T-helper 1 cell treated with Interleukin-12 subunit alpha and Interleukin-12 subunit beta and Interleukin-4 antibody, amounts not matched to agents 30 μg/mL and 1 μg/mL, for 36 hours (primary cell): ENCODE results near the gene ZNF609.
A peak's percentile ranks its signal among the peaks of the same experiment; 100 is the strongest.

Experiments used
- H3K27ac Mint-ChIP-seq: one replicate; pipeline ENCODE4 v1.8.0; 2021; ENCODE audit warnings: mild to moderate bottlenecking, mixed read lengths
- H3K27me3 Mint-ChIP-seq: one replicate; pipeline ENCODE4 v1.8.0; 2021; ENCODE audit warnings: low read depth, mixed read lengths
- H3K36me3 Mint-ChIP-seq: one replicate; pipeline ENCODE4 v1.8.0; 2021; ENCODE audit warnings: low read depth, mixed read lengths
- H3K4me1 Mint-ChIP-seq: one replicate; pipeline ENCODE4 v1.8.0; 2021; ENCODE audit warnings: low read depth, mixed read lengths
- H3K4me3 Mint-ChIP-seq: one replicate; pipeline ENCODE4 v1.8.0; 2021; ENCODE audit warnings: mild to moderate bottlenecking, moderate library complexity, mixed read lengths
- H3K9me3 Mint-ChIP-seq: one replicate; pipeline ENCODE4 v1.8.0; 2021; ENCODE audit warnings: mixed read lengths

Gene ZNF609

DNA sequence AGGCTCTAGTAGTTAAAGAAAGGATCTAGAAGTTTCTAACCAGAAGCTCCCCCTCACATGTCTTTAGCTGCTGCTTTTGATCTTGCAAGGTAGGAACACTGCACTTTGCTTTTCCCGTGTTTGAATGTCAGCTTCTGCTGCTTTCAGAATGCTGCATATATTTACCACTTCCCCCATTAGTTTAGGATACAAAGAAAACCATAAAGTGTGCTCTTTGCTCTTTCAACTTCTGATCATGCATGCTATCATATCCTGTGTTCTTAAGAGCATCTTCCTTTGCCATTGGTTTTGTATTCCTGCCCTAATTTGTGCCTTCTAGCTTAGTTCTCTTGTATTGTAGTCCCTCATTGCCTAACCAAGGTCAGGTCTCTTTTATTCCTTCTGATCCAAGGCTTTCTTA is 43.3 kb downstream of the ZNF609 start:
- Mint-ChIP-seq H3K4me1 (peaks cover 54% of the 10 kb centered on the region), H3K27ac (peak overlapping the region; percentile 62), H3K36me3 (peaks cover 42% of the 10 kb centered on the region), H3K4me3 (peak overlapping the region; percentile 46), H3K27me3 (no peaks in the 10 kb centered on the region), H3K9me3 (no peaks in the 10 kb centered on the region)

DNA sequence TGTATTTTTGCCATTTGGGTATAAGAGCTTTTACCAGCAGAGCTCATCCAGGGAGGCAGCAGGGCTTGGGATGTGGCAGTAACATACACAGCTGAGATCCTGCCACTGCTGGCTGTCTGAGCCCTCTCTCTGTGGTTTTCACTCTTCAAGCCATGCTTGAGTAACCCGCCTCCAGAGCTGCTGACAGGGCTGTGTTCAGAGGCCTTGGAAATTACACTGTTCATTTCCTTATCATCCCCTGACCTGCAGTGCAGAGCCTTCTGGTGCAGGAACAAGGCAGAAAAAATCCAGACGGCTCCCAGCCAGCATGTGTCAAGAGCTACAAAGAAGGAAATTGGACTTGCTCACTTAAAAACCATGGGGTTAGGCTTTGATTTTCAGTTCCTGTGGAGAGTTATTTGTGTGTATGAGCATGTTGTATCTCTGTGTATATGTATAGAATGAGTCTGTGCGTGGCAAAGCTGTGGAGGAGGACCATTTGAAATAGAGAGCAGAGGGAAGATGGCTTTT is 47.0 kb downstream of the ZNF609 start:
- Mint-ChIP-seq H3K9me3 (no peaks in the 10 kb centered on the region), H3K4me1 (peaks cover 44% of the 10 kb centered on the region), H3K4me3 (no peak overlapping the region), H3K27me3 (no peaks in the 10 kb centered on the region), H3K27ac (peak overlapping the region; percentile 47), H3K36me3 (peaks cover 17% of the 10 kb centered on the region)

DNA sequence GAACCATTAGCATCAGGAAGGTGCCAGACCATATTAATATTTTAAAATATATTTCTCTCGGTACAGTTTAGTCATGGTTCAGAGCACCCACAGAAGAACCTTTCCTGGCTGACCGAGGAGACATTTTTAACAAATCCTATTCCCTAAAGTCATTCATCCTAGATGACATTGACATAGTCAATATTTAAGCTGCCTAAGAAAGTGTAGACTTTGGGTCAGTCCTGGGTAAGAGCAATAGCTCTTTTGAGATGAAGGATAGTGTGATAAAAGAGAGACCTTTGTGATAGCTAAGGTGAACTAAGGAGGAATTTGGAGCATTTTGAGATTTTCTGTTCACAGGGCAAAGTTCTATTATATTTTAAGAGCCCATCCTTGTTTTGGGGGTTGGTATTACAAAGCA is 47.5 kb downstream of the ZNF609 start:
- Mint-ChIP-seq H3K36me3 (peaks cover 15% of the 10 kb centered on the region), H3K27me3 (no peaks in the 10 kb centered on the region), H3K4me3 (no peak overlapping the region), H3K4me1 (peaks cover 39% of the 10 kb centered on the region), H3K9me3 (no peaks in the 10 kb centered on the region), H3K27ac (no peak overlapping the region)

DNA sequence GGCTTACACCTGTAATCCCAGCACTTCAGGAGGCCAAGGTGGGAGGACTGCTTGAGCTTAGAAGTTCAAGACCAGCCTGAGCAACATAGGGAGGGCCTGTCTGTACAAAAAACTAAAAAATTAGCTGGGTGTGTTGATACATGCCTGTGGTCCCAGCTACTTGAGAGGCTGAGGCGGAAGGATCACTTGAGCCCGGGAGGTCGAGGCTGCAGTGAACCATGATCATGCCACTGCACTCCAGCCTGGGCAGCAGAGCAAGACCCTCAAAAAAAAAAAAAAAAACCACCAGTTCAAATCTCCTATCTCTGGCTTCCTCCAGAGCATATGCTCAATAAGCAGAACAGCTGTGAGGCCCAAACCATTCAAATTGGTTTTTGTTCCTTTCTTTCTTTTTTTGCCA is 53.4 kb downstream of the ZNF609 start:
- H3K4me1 Mint-ChIP-seq, result peaks cover 30% of the 10 kb centered on the region
- peaks cover 18% of the 10 kb centered on the region for H3K36me3 Mint-ChIP-seq
- H3K4me3 Mint-ChIP-seq, result no peak overlapping the region
- H3K27me3 Mint-ChIP-seq, result no peaks in the 10 kb centered on the region
- no peaks in the 10 kb centered on the region for H3K9me3 Mint-ChIP-seq
- H3K27ac Mint-ChIP-seq, result peak overlapping the region; percentile 24

DNA sequence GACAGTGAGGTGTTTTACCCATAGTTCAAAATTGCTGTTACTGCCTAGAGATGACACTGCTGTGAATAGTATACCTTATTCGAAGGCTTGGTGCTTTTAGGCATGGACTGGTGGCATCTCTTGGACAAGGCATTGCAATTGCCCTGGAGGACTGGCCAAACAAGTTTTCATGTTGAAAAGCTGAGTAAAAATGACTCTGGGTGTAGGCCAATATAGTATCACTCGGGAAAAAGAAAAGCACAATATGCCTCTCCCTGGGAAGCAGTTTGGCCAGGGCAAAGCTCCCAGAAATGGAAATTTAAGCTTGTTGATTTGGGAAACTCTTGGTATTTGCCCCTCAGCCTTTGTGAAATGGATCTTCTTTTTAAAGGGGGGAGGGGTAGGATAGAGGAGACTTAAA is 54.8 kb downstream of the ZNF609 start:
- Mint-ChIP-seq H3K27me3 (no peaks in the 10 kb centered on the region), H3K27ac (no peak overlapping the region), H3K4me1 (peaks cover 25% of the 10 kb centered on the region), H3K36me3 (peaks cover 18% of the 10 kb centered on the region), H3K4me3 (no peak overlapping the region), H3K9me3 (no peaks in the 10 kb centered on the region)

DNA sequence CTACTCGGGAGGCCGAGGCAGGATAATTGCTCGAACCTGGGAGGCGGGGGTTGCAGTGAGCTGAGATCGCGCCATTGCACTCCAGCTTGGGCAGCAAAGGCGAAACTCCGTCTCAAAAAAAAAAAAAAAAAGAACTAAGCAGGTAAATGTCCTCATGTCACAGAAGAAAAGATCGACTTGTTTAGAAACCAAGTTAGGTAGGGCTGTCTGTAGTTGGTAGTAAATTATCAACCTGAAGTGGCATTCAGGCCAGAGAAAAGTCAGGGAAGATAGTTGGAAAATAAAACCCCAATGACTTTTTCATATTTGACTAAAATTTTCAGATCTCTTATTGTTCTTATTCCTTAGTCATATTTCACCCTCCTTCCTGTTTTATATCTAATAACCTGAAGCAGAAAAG is 55.4 kb downstream of the ZNF609 start:
- peaks cover 25% of the 10 kb centered on the region for H3K4me1 Mint-ChIP-seq
- H3K27me3 Mint-ChIP-seq, result no peaks in the 10 kb centered on the region
- H3K4me3 Mint-ChIP-seq, result no peak overlapping the region
- peaks cover 18% of the 10 kb centered on the region for H3K36me3 Mint-ChIP-seq
- no peaks in the 10 kb centered on the region for H3K9me3 Mint-ChIP-seq
- H3K27ac Mint-ChIP-seq, result no peak overlapping the region

DNA sequence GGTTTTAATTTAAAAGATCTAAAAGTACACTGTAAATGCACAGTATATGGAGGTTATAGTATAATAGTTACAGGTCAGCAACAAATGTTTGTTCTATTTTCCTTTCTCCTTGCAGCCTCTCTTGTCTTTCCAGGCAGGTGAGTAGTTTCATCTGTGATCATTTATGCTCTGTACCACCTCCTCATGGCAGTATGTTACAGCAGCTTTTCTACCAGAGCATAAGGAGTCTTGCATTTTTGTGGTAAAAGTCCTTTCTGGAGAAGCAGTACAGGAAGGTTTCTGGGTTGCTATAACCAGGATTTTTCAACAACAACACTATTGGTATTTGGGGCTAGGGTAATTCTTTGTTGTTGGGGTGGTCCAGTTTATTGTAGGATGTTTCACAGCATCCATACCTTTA is 59.5 kb downstream of the ZNF609 start:
- Mint-ChIP-seq H3K27ac (no peak overlapping the region), H3K27me3 (no peaks in the 10 kb centered on the region)

DNA sequence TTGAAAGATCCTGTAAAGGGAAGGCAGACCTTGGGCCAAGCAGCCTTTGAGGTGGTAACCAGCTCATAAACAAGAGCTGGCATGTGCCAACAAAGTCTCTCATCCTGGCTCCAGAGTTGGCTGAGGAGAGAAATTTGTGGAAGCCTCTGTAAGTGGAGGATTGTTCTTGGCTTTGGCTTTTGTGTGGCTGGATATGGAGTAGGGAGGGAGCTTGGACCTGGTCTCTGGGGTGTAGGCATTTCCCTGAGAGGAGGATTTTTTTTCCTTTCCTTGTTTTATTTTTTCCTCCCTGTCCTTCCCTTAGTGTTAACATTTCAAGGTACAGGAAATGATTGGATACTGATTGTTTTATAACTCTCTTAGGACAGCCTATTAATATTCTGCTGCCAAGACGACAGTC is 60.8 kb downstream of the ZNF609 start:
- Mint-ChIP-seq H3K4me1 (peaks cover 24% of the 10 kb centered on the region), H3K36me3 (peaks cover 23% of the 10 kb centered on the region), H3K9me3 (no peaks in the 10 kb centered on the region), H3K4me3 (no peak overlapping the region), H3K27me3 (no peaks in the 10 kb centered on the region), H3K27ac (no peak overlapping the region)

More for the DNA sequence above, 59.5 kb downstream of the ZNF609 start:
- H3K4me3 Mint-ChIP-seq, result no peak overlapping the region
- H3K9me3 Mint-ChIP-seq, result no peaks in the 10 kb centered on the region
- H3K4me1 Mint-ChIP-seq, result peaks cover 19% of the 10 kb centered on the region
- peaks cover 20% of the 10 kb centered on the region for H3K36me3 Mint-ChIP-seq

DNA sequence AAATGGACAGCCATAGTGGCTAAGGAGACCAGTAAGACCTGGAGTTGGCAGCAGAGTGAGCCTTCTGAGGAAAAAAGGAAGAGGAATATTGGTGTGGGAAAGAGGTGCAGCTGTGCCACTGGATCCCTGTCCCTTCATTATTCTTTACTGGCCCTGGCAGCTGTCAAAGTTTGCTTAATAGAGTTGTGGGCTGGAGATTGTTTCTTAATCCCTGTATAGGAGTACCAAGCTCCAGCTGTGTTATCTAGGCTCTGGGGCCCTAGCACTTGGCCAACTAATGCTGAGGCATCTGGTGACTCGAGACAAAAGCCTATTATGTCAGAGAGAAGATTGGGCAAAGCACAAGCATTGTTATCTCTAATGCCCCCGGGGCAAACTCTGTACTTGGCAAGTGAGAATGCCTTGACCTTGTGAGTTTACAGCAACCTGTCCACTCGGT is 61.4 kb downstream of the ZNF609 start:
- Mint-ChIP-seq H3K27ac (no peak overlapping the region), H3K36me3 (peaks cover 22% of the 10 kb centered on the region), H3K27me3 (no peaks in the 10 kb centered on the region), H3K4me1 (peaks cover 26% of the 10 kb centered on the region), H3K9me3 (no peaks in the 10 kb centered on the region), H3K4me3 (no peak overlapping the region)

DNA sequence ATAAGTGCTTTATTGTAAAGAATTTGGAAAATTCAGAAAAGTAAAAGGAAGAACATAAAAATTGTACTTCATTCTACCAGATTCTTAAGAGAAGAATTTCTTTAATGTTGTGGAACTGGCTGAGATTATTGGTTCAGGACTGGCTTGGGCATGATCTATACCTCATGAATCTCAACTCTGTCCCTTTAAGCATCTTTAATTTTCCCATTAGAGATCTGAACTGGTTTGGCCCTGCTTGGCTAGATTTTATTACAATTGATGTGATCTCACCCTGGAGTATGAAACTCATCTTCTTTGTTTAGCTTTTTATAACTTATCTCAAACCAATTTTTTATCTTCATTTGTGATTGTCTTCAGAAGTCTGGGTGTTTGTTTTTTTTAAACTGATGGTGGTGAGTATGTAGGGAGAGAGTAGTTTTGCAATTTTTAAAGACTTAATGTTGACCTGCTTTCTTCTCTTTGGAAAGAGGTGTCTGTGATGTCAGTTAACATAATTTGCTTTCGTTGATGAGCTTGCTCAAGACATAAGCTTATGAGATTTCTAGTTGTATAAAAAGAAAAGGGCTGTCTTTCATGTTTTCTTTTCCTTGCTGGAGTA is 61.9 kb downstream of the ZNF609 start:
- Mint-ChIP-seq H3K27me3 (no peaks in the 10 kb centered on the region), H3K9me3 (no peaks in the 10 kb centered on the region), H3K27ac (no peak overlapping the region), H3K4me3 (no peak overlapping the region), H3K4me1 (peaks cover 27% of the 10 kb centered on the region), H3K36me3 (peaks cover 20% of the 10 kb centered on the region)

DNA sequence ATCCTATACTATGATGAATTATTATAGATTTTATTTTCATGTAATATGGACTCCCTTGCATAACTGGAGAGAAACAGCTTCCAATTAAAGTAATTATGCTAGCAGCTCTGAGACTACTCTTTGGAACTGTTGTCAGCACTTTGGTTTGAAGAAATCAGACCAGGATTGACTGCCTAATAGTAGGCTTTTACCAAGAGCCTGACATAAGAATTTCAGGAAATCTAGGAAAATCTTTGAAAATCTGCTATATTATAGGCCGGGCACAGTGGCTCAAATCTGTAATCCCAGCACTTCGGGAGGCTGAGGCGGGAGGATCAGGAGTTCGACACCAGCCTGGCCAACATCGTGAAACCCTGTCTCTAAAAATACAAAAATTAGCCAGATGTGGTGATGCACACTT is 62.9 kb downstream of the ZNF609 start:
- Mint-ChIP-seq H3K27me3 (no peaks in the 10 kb centered on the region), H3K9me3 (no peaks in the 10 kb centered on the region), H3K4me3 (no peak overlapping the region), H3K4me1 (peaks cover 30% of the 10 kb centered on the region), H3K27ac (no peak overlapping the region), H3K36me3 (peaks cover 17% of the 10 kb centered on the region)

DNA sequence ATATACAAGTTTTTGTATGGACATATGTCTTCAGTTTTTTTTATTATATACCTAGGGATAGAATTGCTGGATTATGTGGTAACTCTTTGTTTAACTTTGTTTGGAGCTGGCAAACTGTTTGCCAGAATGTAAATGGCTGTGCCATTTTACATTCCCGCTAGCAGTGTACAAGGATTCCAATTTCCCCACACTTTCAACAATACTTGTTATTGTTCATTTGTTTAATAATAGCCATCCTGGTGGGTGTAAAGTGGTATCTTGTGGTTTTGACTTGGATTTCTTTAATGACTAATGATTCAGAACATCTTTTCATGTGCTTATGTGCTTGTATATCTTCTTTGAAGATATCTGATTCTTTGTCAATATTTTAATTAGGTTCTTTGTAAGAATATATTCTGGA is 64.4 kb downstream of the ZNF609 start:
- Mint-ChIP-seq H3K9me3 (no peaks in the 10 kb centered on the region), H3K4me1 (peaks cover 24% of the 10 kb centered on the region), H3K36me3 (peaks cover 15% of the 10 kb centered on the region), H3K27ac (no peak overlapping the region), H3K27me3 (no peaks in the 10 kb centered on the region), H3K4me3 (no peak overlapping the region)

DNA sequence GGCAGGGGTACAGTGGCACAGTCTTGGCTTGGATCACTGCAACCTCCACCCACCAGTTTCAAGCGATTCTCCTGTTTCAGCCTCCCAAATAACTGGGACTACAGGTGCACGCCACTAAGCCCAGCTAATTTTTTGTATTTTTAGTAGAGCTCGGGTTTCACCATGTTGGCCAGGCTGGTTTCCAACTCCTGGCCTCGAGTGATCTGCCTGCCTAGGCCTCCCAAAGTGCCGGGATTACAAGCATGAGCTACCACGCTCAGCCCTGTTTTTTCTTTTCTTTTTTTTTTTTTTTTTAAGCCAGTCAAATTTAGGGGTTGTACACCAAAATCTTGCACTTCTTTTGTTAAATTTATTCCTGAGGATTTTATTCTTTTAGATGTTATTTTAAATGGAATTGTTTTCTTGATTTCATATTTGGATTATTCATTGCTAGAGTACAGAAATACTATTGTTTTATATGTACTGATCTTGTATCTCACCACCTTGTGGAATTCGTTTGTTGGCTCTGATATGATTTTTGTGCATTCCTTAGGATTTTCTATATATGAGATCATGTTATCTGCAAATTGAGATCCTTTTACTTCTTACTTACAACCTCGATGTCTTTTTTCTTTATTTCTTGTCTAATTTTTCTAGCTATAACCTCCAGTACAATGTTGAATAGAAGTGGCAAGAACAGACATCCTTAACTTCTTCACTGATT is 65.6 kb downstream of the ZNF609 start:
- Mint-ChIP-seq H3K9me3 (no peaks in the 10 kb centered on the region), H3K36me3 (peaks cover 13% of the 10 kb centered on the region), H3K4me1 (peaks cover 31% of the 10 kb centered on the region), H3K27me3 (no peaks in the 10 kb centered on the region), H3K4me3 (no peak overlapping the region), H3K27ac (no peak overlapping the region)

DNA sequence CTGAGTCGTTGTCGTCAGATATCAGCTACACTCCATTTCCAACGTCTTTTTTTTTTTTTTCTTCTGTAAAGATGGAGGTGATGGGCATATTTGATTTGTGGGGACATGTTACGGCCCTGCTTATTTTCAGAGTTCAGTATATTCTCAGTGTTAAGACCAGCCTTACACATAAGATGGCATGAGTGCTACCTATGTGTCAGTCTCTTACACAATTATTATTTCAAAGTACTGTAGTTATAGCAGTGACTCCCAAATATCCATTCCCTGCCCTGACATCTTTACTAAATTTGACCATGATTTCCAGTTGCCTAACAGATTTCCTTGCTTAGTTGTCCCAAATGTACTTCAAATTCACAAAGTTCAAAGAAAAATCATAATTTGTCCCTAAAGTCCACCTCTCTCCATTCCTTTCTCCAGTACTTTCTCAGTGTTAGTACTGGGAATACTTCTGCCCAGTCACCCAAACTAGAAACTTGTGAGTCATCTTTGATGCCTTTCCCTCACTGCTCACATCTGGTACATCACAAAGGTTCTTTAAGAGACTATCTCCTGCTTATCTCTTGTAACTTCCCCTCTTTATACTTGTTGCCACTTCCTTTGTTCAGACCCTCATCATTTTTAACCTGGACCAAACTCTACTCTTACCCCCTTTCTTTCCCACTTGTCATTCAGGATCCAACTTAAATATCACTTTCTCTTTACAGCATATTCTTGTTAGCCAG is 67.0 kb downstream of the ZNF609 start:
- no peak overlapping the region for H3K4me3 Mint-ChIP-seq
- H3K27ac Mint-ChIP-seq, result no peak overlapping the region
- peaks cover 14% of the 10 kb centered on the region for H3K36me3 Mint-ChIP-seq
- H3K4me1 Mint-ChIP-seq, result peaks cover 37% of the 10 kb centered on the region
- H3K27me3 Mint-ChIP-seq, result no peaks in the 10 kb centered on the region
- no peaks in the 10 kb centered on the region for H3K9me3 Mint-ChIP-seq

DNA sequence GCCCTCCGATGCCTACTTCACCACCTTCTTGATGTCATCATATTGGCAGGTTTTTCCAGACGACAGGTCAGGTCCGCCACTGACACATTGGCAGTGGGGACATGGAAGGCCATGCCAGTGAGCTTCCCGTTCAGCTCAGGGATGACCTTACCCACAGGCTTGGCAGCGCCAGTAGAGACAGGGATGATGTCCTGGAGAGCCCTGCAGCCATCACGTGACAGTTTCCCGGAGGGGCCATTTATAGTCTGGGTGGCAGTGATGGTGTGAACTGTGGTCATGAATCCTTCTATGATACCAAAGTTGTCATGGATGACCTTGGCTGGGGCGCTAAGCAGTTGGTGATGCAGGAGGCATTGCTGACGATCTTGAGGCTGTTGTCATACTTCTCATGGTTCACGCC is 68.5 kb downstream of the ZNF609 start:
- Mint-ChIP-seq H3K36me3 (peaks cover 14% of the 10 kb centered on the region), H3K27me3 (no peaks in the 10 kb centered on the region), H3K9me3 (no peaks in the 10 kb centered on the region), H3K4me3 (no peak overlapping the region), H3K27ac (no peak overlapping the region), H3K4me1 (peaks cover 49% of the 10 kb centered on the region)
